GM03348 (cell line): ENCODE results near the gene SV2C.

Experiments
- DNase-seq: peaks from one replicate; pipeline ENCODE4 v3.0.0; 2012; ENCODE audit warnings: low spot score

Gene SV2C

GRCh38 chr5:76099756-76100155, 16.6 kb downstream of the SV2C start:
- no peak for DNase-seq

- DNase-seq, result peak; percentile 7
Observed at GRCh38 chr5:76104027-76104426, 20.8 kb downstream of the SV2C start.

GRCh38 chr5:76106149-76106548, 23.0 kb downstream of the SV2C start:
- DNase-seq, result no peak

GRCh38 chr5:76111477-76112174, 28.4 kb downstream of the SV2C start:
- DNase-seq, result no peak

- no peak for DNase-seq
Observed at GRCh38 chr5:76113103-76113502, 29.9 kb downstream of the SV2C start.

GRCh38 chr5:76114179-76114851, 31.1 kb downstream of the SV2C start:
- DNase-seq, result no peak

GRCh38 chr5:76125346-76125745, 42.2 kb downstream of the SV2C start:
- DNase-seq, result no peak

- DNase-seq, result no peak
Observed at GRCh38 chr5:76125888-76126287, 42.7 kb downstream of the SV2C start.

- no peak for DNase-seq
Observed at GRCh38 chr5:76134003-76134402, 50.8 kb downstream of the SV2C start.

- DNase-seq, result no peak
Observed at GRCh38 chr5:76134646-76135045, 51.5 kb downstream of the SV2C start.

GRCh38 chr5:76137887-76138542, 54.8 kb downstream of the SV2C start:
- no peak for DNase-seq

- no peak for DNase-seq
Observed at GRCh38 chr5:76143884-76144283, 60.7 kb downstream of the SV2C start.

GRCh38 chr5:76144513-76145274, 61.5 kb downstream of the SV2C start:
- no peak for DNase-seq

GRCh38 chr5:76145945-76146344, 62.8 kb downstream of the SV2C start:
- no peak for DNase-seq

GRCh38 chr5:76149636-76150035, 66.5 kb downstream of the SV2C start:
- DNase-seq, result no peak

- no peak for DNase-seq
Observed at GRCh38 chr5:76152161-76152560, 69.0 kb downstream of the SV2C start.

GRCh38 chr5:76152700-76153099, 69.5 kb downstream of the SV2C start:
- no peak for DNase-seq

GRCh38 chr5:76153271-76153670, 70.1 kb downstream of the SV2C start:
- no peak for DNase-seq

- DNase-seq, result no peak
Observed at GRCh38 chr5:76154009-76154690, 71.0 kb downstream of the SV2C start.

- DNase-seq, result no peak
Observed at GRCh38 chr5:76155536-76155935, 72.4 kb downstream of the SV2C start.

GRCh38 chr5:76162335-76162734, 79.2 kb downstream of the SV2C start:
- DNase-seq, result no peak

- DNase-seq, result no peak
Observed at GRCh38 chr5:76163111-76163628, 80.0 kb downstream of the SV2C start.
